Upper lobe of left lung (tissue), 6 donors: Measurements from ENCODE around the gene ALG9. TPM values are rescaled to one million over a fixed set of nuclear protein-coding genes. Genes with fewer than 3 reads are reported as not detected.

Source experiments
- ATAC-seq, 2 donors: fragments of 200-7000 bp; cut with Tn5 transposase; one replicate each; pipeline ENCODE4 v1.9.1; 2022; ENCODE audit warnings: mild to moderate bottlenecking in 2 of 2, moderate library complexity in 2 of 2; ENCODE audit not compliant: low FRiP score in 2 of 2
- DNase-seq, 2 donors: peaks; one replicate each; pipeline ENCODE4 v3.0.0-alpha.2; 2019 to 2020
- H3K27ac ChIP-seq, 4 donors: fragments of 200-600 bp; sonication (generic); one replicate each; pipeline ENCODE4 v1.5.1; 2016 to 2019
- H3K27me3 ChIP-seq, 4 donors: fragments of 200-600 bp; sonication (generic); one replicate each; pipeline ENCODE4 v1.5.1; 2017 to 2019
- H3K36me3 ChIP-seq, 4 donors: fragments of 200-600 bp; sonication (generic); one replicate each; pipeline ENCODE4 v1.5.1; 2016 to 2019
- H3K4me1 ChIP-seq, 4 donors: fragments of 200-600 bp; sonication (generic); one replicate each; pipeline ENCODE4 v1.5.1; 2018 to 2019
- H3K4me3 ChIP-seq, 4 donors: fragments of 200-600 bp; sonication (generic); one replicate each; pipeline ENCODE4 v1.5.1; 2017 to 2019; ENCODE audit warnings: mild to moderate bottlenecking in 2 of 4, moderate library complexity in 1 of 4
- H3K9me3 ChIP-seq, 4 donors: fragments of 200-600 bp; sonication (generic); one replicate each; pipeline ENCODE4 v1.5.1; 2018 to 2019
- CTCF ChIP-seq, 6 experiments: fragments of 450-650 bp in 4 of 6; fragments of 200-600 bp in 2 of 6; sonication (generic) in 2 of 6; IDR thresholded peaks; one replicate each; pipeline ENCODE4 v1.5.1; 2016 to 2019; ENCODE audit warnings: antibody characterized with exemption in 6 of 6
- EP300 ChIP-seq, 4 donors: sonication (generic); formaldehyde crosslinking; IDR thresholded peaks; one replicate each; pipeline ENCODE4 v1.5.1; 2017; ENCODE audit warnings: antibody characterized with exemption in 4 of 4, control low read depth in 2 of 4
- POLR2A ChIP-seq, 4 donors: fragments of 450-650 bp; IDR thresholded peaks; one replicate each; pipeline ENCODE4 v1.5.1; 2016 to 2017; ENCODE audit warnings: antibody characterized with exemption in 4 of 4, mild to moderate bottlenecking in 2 of 4
- POLR2AphosphoS5 ChIP-seq, 2 donors: sonication (generic); formaldehyde crosslinking; IDR thresholded peaks; one replicate each; pipeline ENCODE4 v1.5.1; 2017; ENCODE audit warnings: antibody characterized with exemption in 2 of 2
- WGBS, 2 donors: methylation state at CpG; one replicate each; pipeline ENCODE4 v1.1.5; 2017 to 2018; 5-methylcytosine and 5-hydroxymethylcytosine counted together
- total RNA-seq, 6 donors: library from RNA; depleted of rRNA in 4 of 6; stranded (reverse); fragments of >200 nt in 4 of 6; gene quantifications; one replicate each; pipeline versions ENCODE4 v1.1.0 to v1.2.1, GENCODE V29; 2016 to 2021
- donor health status: DM: no; HTN: no; CAD: no; lungs with moderate emphysema.
- donor health status: DM: no; HTN: yes; CAD: no; lungs with severe emphysema.

ALG9 gene
- total RNA-seq, 6 donors from 2014 or later, result 15.7 to 34.8 (median 20.9) TPM

DNA sequence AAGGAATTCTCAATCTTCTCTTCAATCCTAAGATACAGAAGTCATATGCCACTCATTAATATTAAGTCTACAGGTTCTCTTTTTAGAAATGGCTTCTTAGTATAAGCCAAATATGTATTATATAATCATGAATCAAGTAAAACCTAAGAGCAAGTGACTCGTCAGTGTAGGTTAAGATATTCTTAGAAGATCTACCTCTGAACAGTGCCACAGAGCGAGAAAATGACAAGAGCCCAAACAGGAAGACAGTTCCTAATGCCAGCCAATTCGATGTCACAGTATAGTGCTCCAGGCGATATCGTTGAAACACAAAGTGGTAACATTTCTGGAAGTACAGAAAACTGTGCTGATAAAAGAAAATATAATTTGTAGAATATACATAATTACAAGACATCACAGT lies 33.3 kb downstream of the ALG9 start:
- TF ChIP-seq POLR2A (IDR thresholded peaks at IDR 0.05) (no peak), EP300 (IDR thresholded peaks at IDR 0.05) (no peak), CTCF (IDR thresholded peaks at IDR 0.05) (no peak), POLR2AphosphoS5 (IDR thresholded peaks at IDR 0.05) (no peak)
- H3K4me3 ChIP-seq, result no peak overlapping the region
- DNase-seq (no peak), ATAC-seq (no peak)
- H3K27me3 ChIP-seq, result no peaks in the 10 kb centered on the region
- no peak overlapping the region for H3K27ac ChIP-seq
- no peaks in the 10 kb centered on the region for H3K9me3 ChIP-seq
- H3K4me1 ChIP-seq, result peaks cover 3 to 17% (median 10%) of the 10 kb centered on the region in 4 donors
- WGBS, 2 donors, result 88 to 93% methylated on average over 5 of the region's 5 CpGs
- H3K36me3 ChIP-seq, result peaks cover 0 to 48% (median 8%) of the 10 kb centered on the region in 4 donors

DNA sequence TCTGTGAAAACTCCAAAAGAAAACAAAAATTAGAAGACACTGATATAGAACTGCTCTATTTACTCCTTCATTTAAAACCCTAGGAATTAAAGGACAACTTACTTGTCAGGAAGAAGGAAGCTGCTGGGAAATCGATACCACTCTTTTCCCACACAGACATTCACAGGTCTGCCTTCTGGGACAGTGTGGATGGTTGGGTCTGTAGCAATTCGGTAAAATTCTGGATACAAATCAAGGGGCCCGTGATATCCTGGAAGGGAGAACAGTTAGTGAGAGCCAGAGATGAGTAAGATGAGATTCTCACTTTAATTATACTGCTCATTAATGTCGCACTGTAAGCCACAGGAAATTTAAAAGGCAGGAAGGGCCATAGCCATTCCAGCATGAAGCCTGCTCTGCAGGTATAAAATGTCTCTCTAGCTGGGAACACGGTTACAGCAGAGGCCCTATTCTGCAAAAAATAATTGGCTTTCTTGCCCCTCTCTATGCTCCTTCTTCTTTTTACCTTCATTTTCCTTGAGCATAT lies 34.0 kb downstream of the ALG9 start:
- no peak for ATAC-seq
- 87 to 88% methylated on average over 5 of the region's 5 CpGs for WGBS, 2 donors
- no peak overlapping the region for H3K4me3 ChIP-seq

DNA sequence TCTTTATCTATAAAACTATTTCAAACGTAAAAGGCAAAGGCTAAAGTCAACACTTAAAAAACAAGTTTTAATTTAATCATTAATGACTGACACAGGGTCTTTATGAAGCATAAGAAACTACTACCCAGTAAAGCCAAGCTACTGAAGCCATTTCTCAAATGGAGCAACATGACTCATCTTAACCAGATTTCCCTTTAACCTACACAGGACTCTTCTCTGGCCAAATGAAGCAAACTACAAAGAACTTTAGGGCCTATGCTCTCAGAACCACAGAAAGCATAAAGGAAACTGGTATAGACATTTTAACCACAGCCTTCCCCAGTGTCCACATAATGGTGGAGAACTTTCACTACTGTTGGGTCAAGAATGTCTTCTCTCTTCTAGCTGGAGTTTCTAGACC lies 34.7 kb downstream of the ALG9 start:
- Histone ChIP-seq H3K27me3 (no peaks in the 10 kb centered on the region), H3K4me1 (peaks cover 3 to 15% (median 10%) of the 10 kb centered on the region in 4 donors), H3K9me3 (no peaks in the 10 kb centered on the region), H3K36me3 (peaks cover 0 to 50% (median 8%) of the 10 kb centered on the region in 4 donors), H3K4me3 (no peak overlapping the region), H3K27ac (peak overlapping the region in 3 of 4 donors; percentile 13 to 58 (median 40))
- no peak for DNase-seq
- WGBS, 2 donors, result 67 to 77% methylated on average over 1 of the region's 1 CpG
- peak in 1 of 2 donors; percentile 45 for ATAC-seq
- TF ChIP-seq EP300 (IDR thresholded peaks at IDR 0.05), result no peak
- no peak for TF ChIP-seq CTCF (IDR thresholded peaks at IDR 0.05)
- TF ChIP-seq POLR2A (IDR thresholded peaks at IDR 0.05), result no peak
- no peak for TF ChIP-seq POLR2AphosphoS5 (IDR thresholded peaks at IDR 0.05)

More for the DNA sequence above, 34.0 kb downstream of the ALG9 start:
- no peak for DNase-seq
- Histone ChIP-seq H3K4me1 (peaks cover 3 to 17% (median 12%) of the 10 kb centered on the region in 4 donors), H3K36me3 (peaks cover 0 to 50% (median 8%) of the 10 kb centered on the region in 4 donors), H3K27ac (peak overlapping the region in 2 of 4 donors; percentile 13 to 40), H3K9me3 (no peaks in the 10 kb centered on the region), H3K27me3 (no peaks in the 10 kb centered on the region)
- no peak for TF ChIP-seq POLR2AphosphoS5 (IDR thresholded peaks at IDR 0.05)
- TF ChIP-seq CTCF (IDR thresholded peaks at IDR 0.05), result no peak
- TF ChIP-seq POLR2A (IDR thresholded peaks at IDR 0.05), result no peak
- no peak for TF ChIP-seq EP300 (IDR thresholded peaks at IDR 0.05)

DNA sequence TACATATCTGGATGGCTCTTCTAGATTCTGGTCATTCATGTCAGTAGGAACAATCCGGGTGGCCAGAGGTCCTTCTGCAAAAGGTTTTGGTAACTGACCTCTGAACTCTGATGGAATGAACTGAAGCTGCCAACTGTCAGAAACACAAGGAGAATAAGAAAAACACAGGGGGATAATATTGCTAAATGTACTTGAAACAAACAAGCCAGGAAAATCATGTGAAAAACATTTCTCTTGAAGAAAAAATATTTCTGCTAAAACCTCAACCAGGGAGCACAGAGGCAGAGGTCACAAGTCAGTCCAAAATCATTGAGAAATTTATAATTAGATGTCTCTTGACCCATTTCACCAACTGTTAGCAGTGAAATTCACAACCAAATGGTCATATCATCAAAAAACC lies 35.2 kb downstream of the ALG9 start:
- WGBS, 2 donors, result 75 to 77% methylated on average over 1 of the region's 1 CpG
- no peaks in the 10 kb centered on the region for H3K27me3 ChIP-seq
- H3K9me3 ChIP-seq, result no peaks in the 10 kb centered on the region
- peaks cover 2 to 14% (median 7%) of the 10 kb centered on the region in 4 donors for H3K4me1 ChIP-seq
- TF ChIP-seq POLR2AphosphoS5 (IDR thresholded peaks at IDR 0.05) (no peak), CTCF (IDR thresholded peaks at IDR 0.05) (no peak), POLR2A (IDR thresholded peaks at IDR 0.05) (no peak), EP300 (IDR thresholded peaks at IDR 0.05) (no peak)
- ATAC-seq (no peak), DNase-seq (no peak)
- H3K36me3 ChIP-seq, result peaks cover 0 to 53% (median 8%) of the 10 kb centered on the region in 4 donors
- no peak overlapping the region for H3K4me3 ChIP-seq
- no peak overlapping the region for H3K27ac ChIP-seq

- Histone ChIP-seq H3K36me3 (peaks cover 0 to 58% (median 8%) of the 10 kb centered on the region in 4 donors), H3K4me1 (peaks cover 0 to 12% (median 6%) of the 10 kb centered on the region in 4 donors), H3K4me3 (no peak overlapping the region), H3K9me3 (no peaks in the 10 kb centered on the region), H3K27ac (no peak overlapping the region), H3K27me3 (no peaks in the 10 kb centered on the region)
- 97% methylated on average over 7 of the region's 7 CpGs for WGBS, 2 donors
- no peak for TF ChIP-seq CTCF (IDR thresholded peaks at IDR 0.05)
- TF ChIP-seq POLR2A (IDR thresholded peaks at IDR 0.05), result no peak
- no peak for TF ChIP-seq POLR2AphosphoS5 (IDR thresholded peaks at IDR 0.05)
- TF ChIP-seq EP300 (IDR thresholded peaks at IDR 0.05), result no peak
- DNase-seq, result no peak
- no peak for ATAC-seq
Measured at GRCh38 chr11:111835665-111836064, 35.7 kb downstream of the ALG9 start.
